HL-60 (cell line): ENCODE results near the gene SYCN.

ENCODE experiments used
- DNase-seq, 2 experiments: peaks; one replicate each; pipeline ENCODE4 v3.0.0-alpha.2; 2010 to 2020; ENCODE audit warnings: low read depth in 1 of 2, low spot score in 1 of 2
- H3K27ac ChIP-seq: fragments of 250-450 bp; sonication (Bioruptor Pico); replicated peaks from 2 replicates; pipeline ENCODE4 v1.5.1; 2020; ENCODE audit warnings: mild to moderate bottlenecking, moderate library complexity
- H3K27me3 ChIP-seq: fragments of 250-450 bp; sonication (Bioruptor Pico); 2 replicates; pipeline ENCODE4 v1.5.1; 2021; ENCODE audit warnings: mild to moderate bottlenecking, moderate library complexity; ENCODE audit not compliant: insufficient read depth, poor library complexity, severe bottlenecking
- H3K4me3 ChIP-seq: replicated peaks from 2 replicates; pipeline ENCODE4 v1.5.1; 2011; ENCODE audit warnings: mild to moderate bottlenecking, control low read depth, low read length; ENCODE audit not compliant: insufficient read depth
- GABPA ChIP-seq: IDR thresholded peaks from 2 replicates; pipeline ENCODE4 v1.6.1; 2012; ENCODE audit warnings: low read depth
- POLR2AphosphoS5 ChIP-seq: IDR thresholded peaks from 2 replicates; pipeline ENCODE4 v1.6.1; 2012; ENCODE audit warnings: low read depth
- SPI1 ChIP-seq: IDR thresholded peaks from 2 replicates; pipeline ENCODE4 v1.6.1; 2012; ENCODE audit warnings: low read depth, mild to moderate bottlenecking, borderline replicate concordance
- TF ChIP-seq, protein P1 (sequence below): IDR thresholded peaks from 2 replicates; pipeline ENCODE4 v1.6.1; 2012; ENCODE audit warnings: low read depth; ENCODE audit not compliant: insufficient replicate concordance
- TF ChIP-seq, protein P2 (sequence below): IDR thresholded peaks from one replicate; pipeline ENCODE4 v1.5.1; 2011; ENCODE audit warnings: low read length, control low read depth, inconsistent platforms; ENCODE audit not compliant: insufficient read depth

SYCN gene

DNA sequence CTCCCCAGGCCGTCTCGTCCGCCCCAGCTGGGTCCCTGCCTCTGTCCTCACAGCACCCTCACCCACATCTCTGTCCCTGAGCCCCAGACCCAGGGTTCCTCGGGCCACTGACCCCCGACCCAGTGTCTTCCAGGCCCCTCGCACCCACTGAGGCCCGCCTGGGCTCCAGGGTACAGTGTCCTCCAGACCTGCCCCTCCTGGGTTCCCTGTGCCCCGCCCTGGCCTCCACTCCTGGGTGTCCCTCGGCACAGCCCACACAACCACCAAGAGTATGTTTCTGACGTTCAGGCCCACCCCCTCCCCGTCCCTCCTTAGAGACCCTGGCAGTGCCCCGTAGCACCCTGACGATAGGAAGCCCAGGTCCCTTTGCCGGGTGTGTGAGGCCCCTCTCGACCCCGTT, 29.9 kb downstream of the SYCN start:
- DNase-seq, result no peak
- no peak overlapping the region for H3K27ac ChIP-seq
- H3K4me3 ChIP-seq, result no peak overlapping the region
- no peak for TF ChIP-seq SPI1
- TF ChIP-seq, protein P1, sequence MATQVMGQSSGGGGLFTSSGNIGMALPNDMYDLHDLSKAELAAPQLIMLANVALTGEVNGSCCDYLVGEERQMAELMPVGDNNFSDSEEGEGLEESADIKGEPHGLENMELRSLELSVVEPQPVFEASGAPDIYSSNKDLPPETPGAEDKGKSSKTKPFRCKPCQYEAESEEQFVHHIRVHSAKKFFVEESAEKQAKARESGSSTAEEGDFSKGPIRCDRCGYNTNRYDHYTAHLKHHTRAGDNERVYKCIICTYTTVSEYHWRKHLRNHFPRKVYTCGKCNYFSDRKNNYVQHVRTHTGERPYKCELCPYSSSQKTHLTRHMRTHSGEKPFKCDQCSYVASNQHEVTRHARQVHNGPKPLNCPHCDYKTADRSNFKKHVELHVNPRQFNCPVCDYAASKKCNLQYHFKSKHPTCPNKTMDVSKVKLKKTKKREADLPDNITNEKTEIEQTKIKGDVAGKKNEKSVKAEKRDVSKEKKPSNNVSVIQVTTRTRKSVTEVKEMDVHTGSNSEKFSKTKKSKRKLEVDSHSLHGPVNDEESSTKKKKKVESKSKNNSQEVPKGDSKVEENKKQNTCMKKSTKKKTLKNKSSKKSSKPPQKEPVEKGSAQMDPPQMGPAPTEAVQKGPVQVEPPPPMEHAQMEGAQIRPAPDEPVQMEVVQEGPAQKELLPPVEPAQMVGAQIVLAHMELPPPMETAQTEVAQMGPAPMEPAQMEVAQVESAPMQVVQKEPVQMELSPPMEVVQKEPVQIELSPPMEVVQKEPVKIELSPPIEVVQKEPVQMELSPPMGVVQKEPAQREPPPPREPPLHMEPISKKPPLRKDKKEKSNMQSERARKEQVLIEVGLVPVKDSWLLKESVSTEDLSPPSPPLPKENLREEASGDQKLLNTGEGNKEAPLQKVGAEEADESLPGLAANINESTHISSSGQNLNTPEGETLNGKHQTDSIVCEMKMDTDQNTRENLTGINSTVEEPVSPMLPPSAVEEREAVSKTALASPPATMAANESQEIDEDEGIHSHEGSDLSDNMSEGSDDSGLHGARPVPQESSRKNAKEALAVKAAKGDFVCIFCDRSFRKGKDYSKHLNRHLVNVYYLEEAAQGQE, result no peak
- TF ChIP-seq POLR2AphosphoS5, result no peak
- H3K27me3 ChIP-seq, result no peaks in the 10 kb centered on the region

DNA sequence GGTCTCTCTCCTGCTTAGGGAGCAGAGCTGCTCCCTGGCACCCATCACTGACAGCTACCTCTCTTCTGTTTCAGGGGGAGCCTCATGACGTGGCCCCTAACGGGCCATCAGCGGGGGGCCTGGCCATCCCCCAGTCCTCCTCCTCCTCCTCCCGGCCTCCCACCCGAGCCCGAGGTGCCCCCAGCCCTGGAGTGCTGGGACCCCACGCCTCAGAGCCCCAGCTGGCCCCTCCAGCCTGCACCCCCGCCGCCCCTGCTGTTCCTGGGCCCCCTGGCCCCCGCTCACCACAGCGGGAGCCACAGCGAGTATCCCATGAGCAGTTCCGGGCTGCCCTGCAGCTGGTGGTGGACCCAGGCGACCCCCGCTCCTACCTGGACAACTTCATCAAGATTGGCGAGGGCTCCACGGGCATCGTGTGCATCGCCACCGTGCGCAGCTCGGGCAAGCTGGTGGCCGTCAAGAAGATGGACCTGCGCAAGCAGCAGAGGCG, 30.5 kb downstream of the SYCN start:
- H3K27me3 ChIP-seq, result no peaks in the 10 kb centered on the region
- no peak overlapping the region for H3K4me3 ChIP-seq
- H3K27ac ChIP-seq, result no peak overlapping the region
- TF ChIP-seq GABPA, result no peak
- TF ChIP-seq, protein P2, sequence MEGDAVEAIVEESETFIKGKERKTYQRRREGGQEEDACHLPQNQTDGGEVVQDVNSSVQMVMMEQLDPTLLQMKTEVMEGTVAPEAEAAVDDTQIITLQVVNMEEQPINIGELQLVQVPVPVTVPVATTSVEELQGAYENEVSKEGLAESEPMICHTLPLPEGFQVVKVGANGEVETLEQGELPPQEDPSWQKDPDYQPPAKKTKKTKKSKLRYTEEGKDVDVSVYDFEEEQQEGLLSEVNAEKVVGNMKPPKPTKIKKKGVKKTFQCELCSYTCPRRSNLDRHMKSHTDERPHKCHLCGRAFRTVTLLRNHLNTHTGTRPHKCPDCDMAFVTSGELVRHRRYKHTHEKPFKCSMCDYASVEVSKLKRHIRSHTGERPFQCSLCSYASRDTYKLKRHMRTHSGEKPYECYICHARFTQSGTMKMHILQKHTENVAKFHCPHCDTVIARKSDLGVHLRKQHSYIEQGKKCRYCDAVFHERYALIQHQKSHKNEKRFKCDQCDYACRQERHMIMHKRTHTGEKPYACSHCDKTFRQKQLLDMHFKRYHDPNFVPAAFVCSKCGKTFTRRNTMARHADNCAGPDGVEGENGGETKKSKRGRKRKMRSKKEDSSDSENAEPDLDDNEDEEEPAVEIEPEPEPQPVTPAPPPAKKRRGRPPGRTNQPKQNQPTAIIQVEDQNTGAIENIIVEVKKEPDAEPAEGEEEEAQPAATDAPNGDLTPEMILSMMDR, result no peak
- TF ChIP-seq POLR2AphosphoS5, result no peak
- TF ChIP-seq SPI1, result no peak
- TF ChIP-seq, protein P1, result no peak
- DNase-seq, result no peak

DNA sequence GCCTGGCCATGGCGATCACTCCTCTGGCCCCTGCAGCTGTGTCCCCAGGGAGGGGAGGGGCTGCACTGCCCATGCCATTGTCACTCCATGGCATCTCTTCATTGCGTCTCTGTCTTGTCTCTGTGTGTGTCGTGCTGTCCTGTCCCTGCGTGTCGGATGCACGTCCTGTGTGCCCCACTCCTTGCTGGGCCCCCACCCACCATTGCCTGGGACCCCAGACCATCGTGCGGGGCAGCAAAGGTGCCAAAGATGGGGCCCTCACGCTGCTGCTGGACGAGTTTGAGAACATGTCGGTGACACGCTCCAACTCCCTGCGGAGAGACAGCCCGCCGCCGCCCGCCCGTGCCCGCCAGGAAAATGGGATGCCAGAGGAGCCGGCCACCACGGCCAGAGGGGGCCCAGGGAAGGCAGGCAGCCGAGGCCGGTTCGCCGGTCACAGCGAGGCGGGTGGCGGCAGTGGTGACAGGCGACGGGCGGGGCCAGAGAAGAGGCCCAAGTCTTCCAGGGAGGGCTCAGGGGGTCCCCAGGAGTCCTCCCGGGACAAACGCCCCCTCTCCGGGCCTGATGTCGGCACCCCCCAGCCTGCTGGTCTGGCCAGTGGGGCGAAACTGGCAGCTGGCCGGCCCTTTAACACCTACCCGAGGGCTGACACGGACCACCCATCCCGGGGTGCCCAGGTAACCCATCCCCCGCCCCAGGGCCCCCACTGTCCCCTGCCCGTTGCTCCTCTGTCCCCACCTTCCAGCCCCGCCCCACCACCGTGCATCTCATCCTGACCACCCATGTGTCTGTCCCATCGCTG, 31.2 kb downstream of the SYCN start:
- TF ChIP-seq GABPA, result no peak
- TF ChIP-seq, protein P1, result no peak
- no peak for TF ChIP-seq SPI1
- TF ChIP-seq, protein P2, result no peak
- no peak for TF ChIP-seq POLR2AphosphoS5
- Histone ChIP-seq H3K4me3 (no peak overlapping the region), H3K27me3 (no peaks in the 10 kb centered on the region), H3K27ac (no peak overlapping the region)
- DNase-seq, result no peak
